Coronary artery (tissue), 2 donors: ENCODE data around the gene PET100.

Experiments used
- DNase-seq: peaks from one replicate; pipeline ENCODE4 v3.0.0-alpha.2; 2017; ENCODE audit warnings: low spot score
- H3K27ac ChIP-seq, 2 donors: fragments of 200-600 bp; sonication (generic); one replicate each; pipeline ENCODE4 v1.5.1; 2016 to 2019
- H3K4me3 ChIP-seq: fragments of 200-600 bp; sonication (generic); 2 replicates; pipeline ENCODE4 v1.5.1; 2016; ENCODE audit warnings: mild to moderate bottlenecking, moderate library complexity
- CTCF ChIP-seq: fragments of 200-600 bp; sonication (generic); IDR thresholded peaks from one replicate; pipeline ENCODE4 v1.5.1; 2019; ENCODE audit warnings: antibody characterized with exemption

PET100 gene

GRCh38 chr19:7654401-7654800 is 24.8 kb downstream of the PET100 start:
- TF ChIP-seq CTCF: no peak
- no peak for DNase-seq
- Histone ChIP-seq H3K4me3 (no peak overlapping the region), H3K27ac (no peak overlapping the region)

DNA sequence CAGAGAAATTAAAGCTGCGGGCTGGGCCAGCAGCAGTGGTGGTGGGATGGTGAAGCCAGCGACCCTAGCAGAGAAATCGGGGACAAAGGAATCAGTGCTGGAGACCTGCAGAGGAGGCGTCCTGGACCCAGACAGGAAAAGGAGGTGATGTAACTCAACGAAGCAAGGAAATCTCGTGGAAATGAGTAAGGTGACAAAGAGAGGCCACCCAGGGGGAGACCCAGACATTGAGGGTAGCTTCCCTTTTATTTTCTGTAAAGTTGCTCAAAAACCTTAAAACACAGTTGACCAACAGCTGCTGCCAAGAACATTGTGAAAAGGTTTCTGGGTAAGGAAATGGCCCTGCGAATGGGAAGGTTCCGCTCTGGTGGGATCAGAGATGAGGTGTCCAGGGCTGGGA is 26.0 kb downstream of the PET100 start:
- Histone ChIP-seq H3K4me3 (no peak overlapping the region), H3K27ac (no peak overlapping the region)
- TF ChIP-seq CTCF: no peak
- DNase-seq: no peak

DNA sequence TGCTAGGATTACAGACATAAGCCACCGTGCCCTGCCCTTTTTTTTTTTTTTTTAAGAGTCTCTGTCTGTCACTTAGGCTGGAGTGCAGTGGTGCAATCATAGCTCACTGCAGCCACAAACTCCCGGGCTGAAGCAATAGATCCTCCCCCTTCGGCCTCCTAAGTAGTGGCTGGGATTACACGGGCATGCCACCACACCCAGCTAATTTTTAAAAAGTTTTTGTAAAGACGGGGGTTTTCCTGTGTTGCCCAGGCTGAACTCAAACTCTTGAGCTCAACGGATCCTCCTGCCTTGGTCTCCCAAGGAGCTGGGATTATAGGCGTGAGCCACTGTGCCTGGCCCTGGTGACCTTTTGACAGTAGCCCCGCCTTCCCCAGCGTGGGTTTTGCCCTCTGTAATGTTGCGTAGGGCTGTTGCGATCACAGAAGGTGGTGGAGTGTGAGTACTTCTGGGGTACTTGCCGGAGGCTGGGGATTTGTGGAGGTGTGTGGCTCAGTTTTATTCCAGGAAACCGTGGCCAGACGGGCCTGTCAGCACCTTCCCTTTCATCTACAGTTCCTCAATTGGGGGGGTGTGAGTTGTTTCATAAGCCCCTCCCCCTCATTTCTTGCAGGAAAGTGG is 27.6 kb downstream of the PET100 start:
- Histone ChIP-seq H3K27ac (no peak overlapping the region), H3K4me3 (no peak overlapping the region)
- no peak for TF ChIP-seq CTCF
- DNase-seq: no peak

- DNase-seq: no peak
- Histone ChIP-seq H3K4me3 (no peak overlapping the region), H3K27ac (no peak overlapping the region)
- no peak for TF ChIP-seq CTCF
Measured at GRCh38 chr19:7658219-7658686, 28.7 kb downstream of the PET100 start.

GRCh38 chr19:7661744-7662538 is 32.3 kb downstream of the PET100 start:
- no peak overlapping the region for H3K27ac ChIP-seq
- DNase-seq: no peak
- no peak overlapping the region for H3K4me3 ChIP-seq
- no peak for TF ChIP-seq CTCF

DNA sequence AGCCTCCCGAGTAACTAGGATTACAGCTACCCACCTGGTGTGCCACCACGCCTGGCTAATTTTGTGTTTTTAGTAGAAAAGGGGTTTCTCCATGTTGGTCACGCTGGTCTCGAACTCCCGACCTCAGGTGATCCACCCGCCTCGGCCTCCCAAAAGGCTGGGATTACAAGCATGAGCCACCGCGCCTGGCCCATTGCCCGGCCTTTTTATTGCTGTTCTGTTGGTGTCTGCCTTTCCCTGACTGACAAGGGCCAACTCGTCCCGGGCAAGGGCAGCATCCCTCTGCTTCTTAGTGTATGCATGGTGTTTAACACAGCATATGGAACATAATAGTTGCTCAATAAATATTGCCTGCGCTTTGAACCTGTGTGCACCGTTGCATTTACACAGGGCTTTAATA is 33.1 kb downstream of the PET100 start:
- H3K4me3 ChIP-seq: no peak overlapping the region

More for the DNA sequence above, 33.1 kb downstream of the PET100 start:
- no peak for DNase-seq
- H3K27ac ChIP-seq: no peak overlapping the region
- no peak for TF ChIP-seq CTCF
